PC-9 (cell line): ENCODE measurements around the gene SLC6A17. TPM values are rescaled to one million over a fixed set of nuclear protein-coding genes. Genes with fewer than 3 reads are reported as not detected.

ENCODE experiments used
- BruUV-seq: library from RNA; stranded (reverse); fragments of 400-500 nt; replicated peaks from 2 replicates; lab custom pipeline; 2021; lab: Mats Ljungman, UMichigan
- CTCF ChIA-PET: fragments of 300-600 bp; sonication (Branson Sonifier 250); formaldehyde crosslinking; loops from one replicate; lab custom pipeline; 2022; ENCODE audit warnings: antibody characterized with exemption; lab: Charles Lee
- POLR2A ChIA-PET: fragments of 300-600 bp; sonication (Branson Sonifier 250); formaldehyde crosslinking; loops from one replicate; lab custom pipeline; 2022; ENCODE audit warnings: antibody characterized with exemption; ENCODE audit not compliant: unreplicated experiment; lab: Charles Lee
- DNase-seq, 2 experiments: peaks; one replicate each; pipeline versions ENCODE4 v3.0.0 to v3.0.0-alpha.2; 2015 to 2022; ENCODE audit warnings: mixed read lengths in 1 of 2
- H2AFZ ChIP-seq: fragments of 200-600 bp; sonication (generic); 2 replicates; pipeline ENCODE4 v1.8.1; 2017; ENCODE audit warnings: antibody characterized with exemption
- H3F3A ChIP-seq: fragments of 200-600 bp; sonication (generic); 2 replicates; pipeline ENCODE4 v1.8.1; 2017; ENCODE audit warnings: antibody characterized with exemption, mild to moderate bottlenecking, low read depth; ENCODE audit not compliant: insufficient read depth
- H3K27ac ChIP-seq: fragments of 200-600 bp; sonication (generic); 2 replicates; pipeline ENCODE4 v1.6.1; 2016; ENCODE audit warnings: mixed run types
- H3K27me3 ChIP-seq: fragments of 200-600 bp; sonication (generic); 2 replicates; pipeline ENCODE4 v1.6.1; 2016; ENCODE audit warnings: low read depth, mixed run types; ENCODE audit not compliant: insufficient read depth
- H3K36me3 ChIP-seq: fragments of 200-600 bp; sonication (generic); 2 replicates; pipeline ENCODE4 v1.6.1; 2016; ENCODE audit warnings: low read depth, mixed run types
- H3K4me1 ChIP-seq: fragments of 200-600 bp; sonication (generic); replicated peaks from 2 replicates; pipeline ENCODE4 v1.6.1; 2016; ENCODE audit warnings: mixed run types; ENCODE audit not compliant: insufficient read depth
- H3K4me2 ChIP-seq: fragments of 200-600 bp; sonication (generic); 2 replicates; pipeline ENCODE4 v1.6.1; 2017; ENCODE audit warnings: mixed run types
- H3K4me3 ChIP-seq: fragments of 200-600 bp; sonication (generic); 2 replicates; pipeline ENCODE4 v1.6.1; 2016; ENCODE audit warnings: mixed run types
- H3K79me2 ChIP-seq: fragments of 200-600 bp; sonication (generic); 2 replicates; pipeline ENCODE4 v1.6.1; 2017; ENCODE audit warnings: low read depth, mixed run types
- H3K9me2 ChIP-seq: fragments of 200-600 bp; sonication (generic); 2 replicates; pipeline ENCODE4 v1.8.1; 2017; ENCODE audit warnings: mild to moderate bottlenecking; ENCODE audit not compliant: insufficient read depth
- H3K9me3 ChIP-seq: fragments of 200-600 bp; sonication (generic); 2 replicates; pipeline ENCODE4 v1.8.1; 2016; ENCODE audit warnings: low read depth; ENCODE audit not compliant: insufficient read depth
- H4K20me1 ChIP-seq: fragments of 200-600 bp; sonication (generic); 2 replicates; pipeline ENCODE4 v1.8.1; 2017; ENCODE audit not compliant: insufficient read depth
- EZH2 ChIP-seq: fragments of 200-600 bp; sonication (generic); IDR thresholded peaks from 2 replicates; pipeline ENCODE4 v1.8.0; 2017; ENCODE audit warnings: antibody characterized with exemption, low read depth
- intact Hi-C: fragments of 100-400 bp; cut with micrococcal nuclease; formaldehyde crosslinking; loops from one replicate; pipeline ENCODE4 v1.10.0; 2022; ENCODE audit not compliant: unreplicated experiment
- total RNA-seq: library from RNA; stranded (reverse); gene quantifications from 2 replicates; pipeline ENCODE4 v1.2.3, GENCODE V29; 2021
- TF ChIP-seq, protein P1 (sequence below): fragments of 200-600 bp; sonication (generic); conservative IDR thresholded peaks from 2 replicates; pipeline ENCODE4 v1.6.1; 2017; ENCODE audit warnings: mixed run types, antibody characterized with exemption, mild to moderate bottlenecking, moderate library complexity

The SLC6A17 gene
- total RNA-seq, 1 experiment from 2014 or later: 4.5 TPM

DNA sequence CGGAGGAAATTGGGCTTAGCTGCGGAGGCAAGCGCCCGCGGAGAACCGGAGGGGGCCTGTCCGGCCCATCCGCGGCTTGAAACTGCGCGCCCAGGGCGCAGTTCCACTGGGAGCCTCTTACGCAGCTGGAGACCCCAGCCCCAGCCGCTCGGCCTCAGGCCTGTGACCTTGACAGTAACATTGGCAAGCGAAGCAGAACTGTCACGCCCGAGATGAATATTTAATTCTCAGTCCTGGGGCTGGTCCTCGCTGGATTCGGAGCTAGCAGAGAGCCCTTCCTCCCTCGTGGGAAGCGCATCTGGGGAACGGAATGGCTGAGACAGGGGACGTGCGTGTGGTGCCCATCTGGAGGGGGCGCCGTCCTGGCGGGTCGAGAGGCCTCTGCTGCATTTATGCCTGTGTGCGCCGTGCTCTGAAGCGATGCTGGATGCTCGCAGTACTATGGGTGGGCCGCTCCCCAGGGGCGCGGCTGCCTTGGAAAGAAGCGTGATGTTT is 928 bp downstream of the SLC6A17 start:
- peaks cover 13% of the 10 kb centered on the region; the same call in 1 of the 2 replicates for H3K27me3 ChIP-seq
- peaks cover 14% of the 10 kb centered on the region for H3K4me1 ChIP-seq
- ChIA-PET POLR2A (no interaction called here), CTCF (no interaction called here)
- H3K79me2 ChIP-seq: peaks cover 13% of the 10 kb centered on the region; the same call in 1 of the 2 replicates
- no peak for DNase-seq
- H3K9me3 ChIP-seq: no peaks in the 10 kb centered on the region
- H3K4me2 ChIP-seq: peak overlapping the region; percentile 73
- no peaks in the 10 kb centered on the region for H3F3A ChIP-seq
- no peak overlapping the region for H2AFZ ChIP-seq
- intact Hi-C loops: no loop called here
- H3K4me3 ChIP-seq: peak overlapping the region; percentile 62; the same call in 1 of the 2 replicates
- no peaks in the 10 kb centered on the region; the same call in 1 of the 2 replicates for H4K20me1 ChIP-seq
- no peaks in the 10 kb centered on the region for H3K9me2 ChIP-seq
- H3K27ac ChIP-seq: no peak overlapping the region
- H3K36me3 ChIP-seq: no peaks in the 10 kb centered on the region
- TF ChIP-seq, protein P1, sequence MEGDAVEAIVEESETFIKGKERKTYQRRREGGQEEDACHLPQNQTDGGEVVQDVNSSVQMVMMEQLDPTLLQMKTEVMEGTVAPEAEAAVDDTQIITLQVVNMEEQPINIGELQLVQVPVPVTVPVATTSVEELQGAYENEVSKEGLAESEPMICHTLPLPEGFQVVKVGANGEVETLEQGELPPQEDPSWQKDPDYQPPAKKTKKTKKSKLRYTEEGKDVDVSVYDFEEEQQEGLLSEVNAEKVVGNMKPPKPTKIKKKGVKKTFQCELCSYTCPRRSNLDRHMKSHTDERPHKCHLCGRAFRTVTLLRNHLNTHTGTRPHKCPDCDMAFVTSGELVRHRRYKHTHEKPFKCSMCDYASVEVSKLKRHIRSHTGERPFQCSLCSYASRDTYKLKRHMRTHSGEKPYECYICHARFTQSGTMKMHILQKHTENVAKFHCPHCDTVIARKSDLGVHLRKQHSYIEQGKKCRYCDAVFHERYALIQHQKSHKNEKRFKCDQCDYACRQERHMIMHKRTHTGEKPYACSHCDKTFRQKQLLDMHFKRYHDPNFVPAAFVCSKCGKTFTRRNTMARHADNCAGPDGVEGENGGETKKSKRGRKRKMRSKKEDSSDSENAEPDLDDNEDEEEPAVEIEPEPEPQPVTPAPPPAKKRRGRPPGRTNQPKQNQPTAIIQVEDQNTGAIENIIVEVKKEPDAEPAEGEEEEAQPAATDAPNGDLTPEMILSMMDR: no peak
- TF ChIP-seq EZH2: no peak
- no TSS peak for BruUV-seq

DNA sequence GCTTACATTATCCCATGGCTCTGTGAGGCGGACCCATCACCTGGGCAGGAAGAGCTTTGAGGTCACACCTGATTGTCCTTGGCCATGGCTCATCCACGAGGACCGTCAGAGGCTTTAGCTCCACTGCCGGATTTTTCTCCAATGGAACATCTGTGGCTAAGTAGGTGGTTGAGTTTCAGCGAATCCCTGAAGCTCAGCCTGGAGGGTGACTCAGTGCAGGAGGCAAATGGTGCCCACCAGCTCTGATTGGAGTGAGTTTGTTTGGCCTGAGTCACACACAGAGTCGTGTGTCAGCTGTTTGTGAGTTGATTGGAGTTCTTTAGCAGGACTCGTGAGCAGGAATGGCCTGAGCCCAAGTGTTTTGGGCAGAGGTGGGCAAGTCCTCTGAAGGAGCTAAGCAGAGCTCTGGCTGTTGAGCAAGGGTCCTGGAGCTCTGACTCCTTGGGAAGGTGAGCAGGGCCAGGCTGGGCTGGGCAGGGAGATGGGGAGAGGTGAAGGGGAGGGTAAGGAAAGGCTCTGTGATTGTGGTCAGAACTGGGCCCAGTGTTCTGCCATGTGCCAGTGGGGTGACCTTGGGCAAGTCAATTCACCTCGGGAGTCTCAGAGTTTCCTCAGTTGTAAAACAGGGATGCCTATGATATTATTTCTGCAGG is 2.0 kb downstream of the SLC6A17 start:
- no TSS peak for BruUV-seq
- Histone ChIP-seq H2AFZ (no peak overlapping the region), H3F3A (no peaks in the 10 kb centered on the region), H3K4me1 (peaks cover 14% of the 10 kb centered on the region), H3K9me3 (no peaks in the 10 kb centered on the region), H3K9me2 (no peaks in the 10 kb centered on the region), H3K27ac (no peak overlapping the region), H3K4me3 (no peak overlapping the region), H3K79me2 (peaks cover 13% of the 10 kb centered on the region; the same call in 1 of the 2 replicates), H3K4me2 (peak overlapping the region; percentile 73), H4K20me1 (no peaks in the 10 kb centered on the region; the same call in 1 of the 2 replicates), H3K27me3 (0 out of 2 replicates have a peak, but pooled peaks cover 3% of the 10 kb centered on the region), H3K36me3 (no peaks in the 10 kb centered on the region)
- POLR2A ChIA-PET: no interaction called here
- intact Hi-C loops: no loop called here
- peak in 1 of 2 experiments; percentile 63 for DNase-seq
- TF ChIP-seq, protein P1: no peak
- no peak for TF ChIP-seq EZH2
- CTCF ChIA-PET: interaction anchor here (0.6 kb wide), 1 partner anchor 92 kb away, joined by 10 read pairs; no protein-coding TSS in a partner anchor

DNA sequence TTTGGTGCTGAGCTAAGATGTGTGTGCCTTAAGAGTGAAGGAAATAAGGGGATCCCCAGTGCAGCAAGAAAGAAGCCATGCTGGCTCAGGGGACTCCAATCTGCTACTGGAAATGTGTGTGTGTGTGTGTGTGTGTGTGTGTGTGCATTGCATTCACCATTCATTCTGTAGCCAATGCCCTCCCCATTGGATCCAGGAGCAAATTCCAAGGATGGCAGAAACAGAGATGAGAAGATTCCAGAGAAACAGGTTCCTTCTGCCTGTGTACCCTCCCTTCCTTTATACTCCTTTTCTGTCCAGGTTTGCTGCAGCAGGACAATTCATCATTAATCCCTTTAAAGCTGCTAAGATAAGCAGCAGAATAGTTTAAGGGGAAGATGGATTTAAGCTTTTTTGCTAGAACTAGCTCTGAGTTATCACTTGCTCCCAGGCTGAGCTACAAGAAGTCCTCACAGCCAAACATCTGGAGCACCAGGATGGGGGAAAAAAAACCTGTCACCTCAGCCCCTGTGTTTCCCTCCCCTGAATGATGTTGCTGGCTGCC is 3.2 kb downstream of the SLC6A17 start:
- Histone ChIP-seq H4K20me1 (no peaks in the 10 kb centered on the region; the same call in 1 of the 2 replicates), H3K9me2 (no peaks in the 10 kb centered on the region), H3K4me2 (no peak overlapping the region), H3K4me3 (no peak overlapping the region), H3F3A (no peaks in the 10 kb centered on the region), H3K4me1 (peaks cover 14% of the 10 kb centered on the region), H3K79me2 (peaks cover 13% of the 10 kb centered on the region; the same call in 1 of the 2 replicates), H3K27ac (no peak overlapping the region), H3K36me3 (no peaks in the 10 kb centered on the region), H3K27me3 (no peaks in the 10 kb centered on the region; the same call in 1 of the 2 replicates), H2AFZ (no peak overlapping the region), H3K9me3 (no peaks in the 10 kb centered on the region)
- POLR2A ChIA-PET: interaction anchor here (0.7 kb wide), 1 partner anchor 12 kb away, joined by 4 read pairs; no protein-coding TSS in a partner anchor
- TF ChIP-seq, protein P1: no peak
- TF ChIP-seq EZH2: no peak
- no TSS peak for BruUV-seq
- DNase-seq: no peak
- intact Hi-C loops: no loop called here
- CTCF ChIA-PET: no interaction called here
